CD4-positive, alpha-beta T cell treated with Interleukin-4 for 1 hour (primary cell): ENCODE results near the gene CYP1B1.
"Not testable (repeated sequence)": the region's sequence is repeated elsewhere in the genome, so short reads cannot be mapped to it uniquely, and the experiment has no call there.

Experiments used
- DNase-seq, 2 donors: peaks; one replicate each; pipeline ENCODE4 v3.0.0-alpha.2; 2020 to 2022

Gene CYP1B1

GRCh38 chr2:38075507-38076151 is at the start of gene CYP1B1:
Gene CYP1B1 (minus strand): TSS chr2:38076151. CDS start chr2:38075388, 763 bp downstream.
- no peak for DNase-seq

GRCh38 chr2:38125007-38125406 is 49.1 kb upstream of the CYP1B1 start:
- no peak for DNase-seq

GRCh38 chr2:38123911-38124310 is 48.0 kb upstream of the CYP1B1 start:
- DNase-seq = no peak

GRCh38 chr2:38122344-38122743 is 46.4 kb upstream of the CYP1B1 start:
- no peak for DNase-seq

- DNase-seq = no peak
These were observed 45.5 kb upstream of the CYP1B1 start for GRCh38 chr2:38121481-38121880.

GRCh38 chr2:38120829-38121228 is 44.9 kb upstream of the CYP1B1 start:
- DNase-seq = no peak

GRCh38 chr2:38120264-38120592 is 44.3 kb upstream of the CYP1B1 start:
- no peak for DNase-seq

- DNase-seq = no peak
These were observed 40.8 kb upstream of the CYP1B1 start for GRCh38 chr2:38116762-38117161.

- peak; percentile 46 to 55 for DNase-seq
These were observed 39.5 kb upstream of the CYP1B1 start for GRCh38 chr2:38115216-38116032.

- DNase-seq = no peak
These were observed 38.2 kb upstream of the CYP1B1 start for GRCh38 chr2:38113981-38114708.

GRCh38 chr2:38113051-38113450 is 37.1 kb upstream of the CYP1B1 start:
- no peak for DNase-seq

- DNase-seq = not testable (repeated sequence)
These were observed 35.4 kb upstream of the CYP1B1 start for GRCh38 chr2:38111350-38111749.

GRCh38 chr2:38109732-38110181 is 33.8 kb upstream of the CYP1B1 start:
- no peak for DNase-seq

GRCh38 chr2:38108907-38109731 is 33.2 kb upstream of the CYP1B1 start:
- DNase-seq = no peak

GRCh38 chr2:38107738-38108410 is 31.9 kb upstream of the CYP1B1 start:
- DNase-seq = no peak

GRCh38 chr2:38106405-38107094 is 30.6 kb upstream of the CYP1B1 start:
- no peak for DNase-seq

GRCh38 chr2:38105922-38106321 is 30.0 kb upstream of the CYP1B1 start:
- DNase-seq = no peak

GRCh38 chr2:38104598-38104997 is 28.6 kb upstream of the CYP1B1 start:
- DNase-seq = no peak

GRCh38 chr2:38100328-38100727 is 24.4 kb upstream of the CYP1B1 start:
- DNase-seq = no peak

GRCh38 chr2:38099099-38100028 is 23.4 kb upstream of the CYP1B1 start:
- no peak for DNase-seq
